ENCODE data around the gene COL13A1. TPM values are rescaled to one million over a fixed set of nuclear protein-coding genes. Genes with fewer than 3 reads are reported as not detected.
A peak's percentile ranks its signal among the peaks of the same experiment; 100 is the strongest.

Gene COL13A1
- total RNA-seq, 2 donors from 2014 or later: not detected

DNA sequence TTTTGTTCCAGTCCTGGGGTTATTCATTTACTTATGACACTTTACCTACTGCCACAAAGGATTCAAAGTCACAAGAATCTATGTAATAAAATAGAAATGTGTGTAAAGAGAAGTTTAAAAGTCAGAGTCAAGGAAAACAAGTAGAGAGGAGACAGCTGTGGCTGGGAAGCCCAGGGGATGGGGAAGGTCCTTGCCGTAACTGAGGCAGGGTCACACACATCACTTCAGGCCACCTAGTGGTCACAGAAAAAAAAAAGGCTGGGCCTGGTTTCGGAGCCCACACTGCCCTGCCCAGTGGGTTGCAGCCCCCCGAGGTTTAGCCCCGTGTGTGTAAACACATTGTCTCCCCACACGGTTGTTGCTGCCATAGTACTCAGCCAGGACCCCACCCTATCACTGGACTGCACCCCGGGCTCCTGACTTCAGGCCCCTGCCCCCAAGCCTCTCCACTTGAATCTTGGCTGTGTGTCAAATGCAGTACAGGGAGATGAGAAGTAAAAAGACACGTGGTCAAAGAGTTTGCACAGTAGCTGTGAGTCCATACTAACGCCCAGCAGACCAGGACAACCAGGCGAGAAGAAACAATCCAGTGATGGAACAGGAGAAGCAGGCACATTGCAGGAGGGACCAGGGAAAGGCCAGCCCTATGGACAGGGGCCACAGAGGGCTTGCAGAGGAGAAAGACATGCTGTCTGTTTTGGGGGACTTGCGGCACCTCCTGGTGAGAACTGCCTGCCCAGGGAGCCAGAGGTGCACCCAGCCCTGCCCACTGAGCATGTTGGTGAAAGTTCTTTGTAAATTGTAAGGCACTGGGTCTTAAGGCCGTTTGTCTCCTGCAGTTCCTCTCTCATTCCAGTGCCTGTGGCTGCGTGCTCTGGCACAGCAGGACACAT lies 159.5 kb downstream of the COL13A1 start:
- Mint-ChIP-seq H3K36me3 (no peaks in the 10 kb centered on the region), H3K4me1 (ENCODE audit: low read depth in 2 of 2) (peaks cover 0 to 8% of the 10 kb centered on the region in 2 donors), H3K4me3 (no peak overlapping the region), H3K9me3 (no peaks in the 10 kb centered on the region), H3K27ac (no peak overlapping the region), H3K27me3 (peaks cover 4 to 13% of the 10 kb centered on the region in 2 donors)
- DNase-seq (ENCODE audit: low spot score) (peak; percentile 58), ATAC-seq (no peak)

DNA sequence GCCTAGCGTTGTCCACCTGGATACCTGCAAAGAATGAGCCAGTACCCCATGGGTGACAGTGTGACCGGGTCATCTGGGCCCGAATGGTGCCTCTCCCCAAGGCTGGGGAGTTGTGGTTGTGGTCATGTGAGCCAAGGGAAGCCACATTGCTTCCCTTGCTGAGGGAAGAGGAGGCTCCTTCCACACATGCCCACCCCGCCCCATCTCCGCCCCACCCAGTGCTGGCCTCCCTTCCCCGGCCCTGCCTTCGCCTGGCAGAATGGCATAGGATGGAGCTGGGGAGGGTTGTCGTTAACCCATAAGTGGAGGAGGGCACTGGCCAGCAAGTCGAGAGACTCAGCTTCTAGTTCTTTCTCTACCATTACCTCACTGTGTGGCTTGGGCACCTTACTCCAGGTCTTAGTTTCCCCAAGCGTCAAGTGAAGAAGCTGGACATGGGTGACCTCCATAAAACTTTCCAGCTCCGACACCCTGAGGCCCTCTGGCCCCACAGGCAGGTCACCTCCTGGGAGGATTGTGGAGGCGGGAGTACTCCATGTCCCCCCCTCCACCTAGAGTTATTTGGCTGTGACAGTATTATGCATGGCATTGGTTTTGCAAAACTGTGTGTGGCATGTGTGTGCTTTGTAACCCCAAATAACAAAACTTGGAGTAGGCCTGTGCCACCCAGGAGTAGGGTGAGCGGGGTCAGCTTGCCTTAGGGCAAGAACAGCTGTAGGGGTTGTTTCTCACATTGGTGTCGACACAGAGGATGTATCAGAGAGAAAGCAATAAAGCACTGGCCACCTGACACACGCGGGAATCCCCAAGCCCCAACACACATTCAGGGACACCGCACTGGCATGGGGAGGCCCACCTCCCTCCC lies 160.4 kb downstream of the COL13A1 start:
- ATAC-seq (peak in 1 of 2 donors; percentile 10), DNase-seq (ENCODE audit: low spot score) (peak; percentile 28)
- Mint-ChIP-seq H3K4me1 (ENCODE audit: low read depth in 2 of 2) (peaks cover 0 to 8% of the 10 kb centered on the region in 2 donors), H3K27ac (no peak overlapping the region), H3K4me3 (no peak overlapping the region), H3K27me3 (peaks cover 4 to 13% of the 10 kb centered on the region in 2 donors), H3K36me3 (no peaks in the 10 kb centered on the region), H3K9me3 (no peaks in the 10 kb centered on the region)

DNA sequence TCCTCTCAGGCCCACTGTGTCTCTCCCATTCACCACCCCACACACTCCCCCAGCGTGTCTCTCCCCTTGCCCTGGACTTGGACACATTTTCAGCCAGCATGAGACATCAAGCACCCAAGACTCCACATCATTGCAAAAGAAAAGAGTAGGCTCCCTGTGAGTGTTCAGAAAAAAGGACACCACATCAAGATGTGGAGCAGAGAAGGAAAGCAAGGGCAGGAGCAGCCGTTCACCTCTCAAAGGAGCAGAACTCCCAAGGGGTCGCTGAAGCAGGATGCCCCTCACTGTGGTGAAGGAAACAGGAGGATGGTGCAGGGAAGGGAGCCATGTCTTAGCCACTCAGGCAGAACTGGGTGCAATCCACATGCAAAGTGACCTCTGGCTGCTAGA lies 161.0 kb downstream of the COL13A1 start:
- no peak for DNase-seq (ENCODE audit: low spot score)
- H3K9me3 Mint-ChIP-seq: no peaks in the 10 kb centered on the region
- H3K27ac Mint-ChIP-seq: no peak overlapping the region
- ATAC-seq: no peak
- no peaks in the 10 kb centered on the region for H3K36me3 Mint-ChIP-seq
- no peak overlapping the region for H3K4me3 Mint-ChIP-seq
- peaks cover 3 to 8% of the 10 kb centered on the region in 2 donors for H3K27me3 Mint-ChIP-seq
- peaks cover 0 to 8% of the 10 kb centered on the region in 2 donors for H3K4me1 Mint-ChIP-seq (ENCODE audit: low read depth in 2 of 2)

DNA sequence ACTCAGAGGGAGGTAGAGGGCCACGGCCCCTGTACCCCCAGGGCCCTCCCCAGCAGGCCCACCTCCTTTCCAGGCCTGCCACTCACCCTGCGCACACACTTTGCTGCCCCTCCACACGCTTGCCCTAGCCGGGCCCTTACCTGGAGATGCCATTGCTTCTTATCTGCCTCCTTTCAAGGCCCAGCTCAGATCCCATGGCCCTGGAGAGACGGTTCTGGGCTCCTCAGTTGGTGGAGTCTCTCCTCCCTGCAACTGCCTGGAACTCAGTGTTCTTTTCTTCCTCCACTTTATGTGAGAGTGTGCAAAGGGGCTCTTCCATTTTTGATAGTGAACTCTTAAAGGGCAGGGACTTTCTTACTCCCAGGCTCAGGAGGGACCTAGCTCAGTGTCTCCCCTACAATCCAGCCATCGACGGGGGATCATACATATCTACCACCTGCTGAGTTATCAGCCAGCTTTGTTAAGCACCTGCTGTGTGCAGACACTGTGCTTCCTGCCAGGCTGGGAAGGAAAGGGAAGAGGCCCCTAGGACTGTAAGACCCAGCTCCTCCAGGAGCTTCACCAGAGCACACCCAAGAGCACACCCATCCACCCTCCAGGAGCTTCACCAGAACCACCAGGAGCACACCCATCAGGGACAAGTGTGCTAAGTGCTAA lies 161.6 kb downstream of the COL13A1 start:
- H3K27me3 Mint-ChIP-seq: peaks cover 2 to 7% of the 10 kb centered on the region in 2 donors
- peaks cover 0 to 4% of the 10 kb centered on the region in 2 donors for H3K4me1 Mint-ChIP-seq (ENCODE audit: low read depth in 2 of 2)

DNA sequence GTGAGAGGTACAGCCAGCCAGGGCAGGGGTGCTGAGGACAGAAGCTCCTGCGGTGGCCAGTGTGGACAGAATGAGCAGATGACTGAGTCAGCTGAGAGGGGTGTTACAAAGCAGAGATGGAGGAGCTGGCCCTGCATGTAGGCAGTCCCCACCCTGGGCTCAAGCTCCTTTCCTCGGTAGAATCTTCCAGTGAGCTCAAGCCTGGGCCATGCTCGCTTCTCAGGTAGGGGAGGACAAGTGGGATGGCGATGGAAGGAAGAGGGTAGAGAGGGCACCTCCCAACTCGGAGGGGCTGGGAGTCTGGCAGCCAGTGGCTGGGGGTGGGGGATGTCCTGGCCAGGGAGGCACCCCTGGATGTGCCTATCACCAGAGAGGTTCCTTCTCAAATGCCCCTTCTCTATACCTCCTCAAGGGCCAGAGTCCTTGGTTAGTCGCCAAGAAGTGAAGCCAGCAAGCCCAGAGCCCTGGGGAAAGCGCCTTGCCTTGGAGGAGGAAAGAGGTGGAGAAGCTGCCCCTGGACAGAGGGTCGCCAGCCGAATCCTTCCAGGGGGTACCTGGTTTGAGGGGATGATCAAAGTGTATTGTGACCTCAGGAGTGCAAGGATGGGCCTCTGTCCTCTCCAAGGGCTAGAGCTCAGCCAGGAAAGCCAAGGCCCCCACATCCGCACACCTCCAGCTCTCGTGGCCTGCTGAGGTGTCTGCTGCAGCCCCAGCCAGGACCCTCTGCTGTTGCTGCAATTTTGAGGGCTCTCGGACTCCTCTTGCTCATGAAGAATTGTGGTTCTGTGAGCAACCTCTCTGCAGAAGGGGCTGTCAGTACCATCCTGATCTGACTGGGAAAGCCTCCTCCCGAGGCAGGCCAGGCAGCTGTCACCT lies 162.4 kb downstream of the COL13A1 start:
- no peak for DNase-seq (ENCODE audit: low spot score)
- Mint-ChIP-seq H3K27ac (no peak overlapping the region), H3K36me3 (no peaks in the 10 kb centered on the region), H3K4me1 (ENCODE audit: low read depth in 2 of 2) (peaks cover 0 to 4% of the 10 kb centered on the region in 2 donors), H3K27me3 (peaks cover 2 to 13% of the 10 kb centered on the region in 2 donors), H3K9me3 (no peaks in the 10 kb centered on the region), H3K4me3 (no peak overlapping the region)
- ATAC-seq: peak; percentile 21 to 22

More for the DNA sequence above, 161.6 kb downstream of the COL13A1 start:
- Mint-ChIP-seq H3K9me3 (no peaks in the 10 kb centered on the region), H3K4me3 (no peak overlapping the region), H3K27ac (no peak overlapping the region), H3K36me3 (no peaks in the 10 kb centered on the region)
- DNase-seq (ENCODE audit: low spot score) (no peak), ATAC-seq (peak; percentile 3 to 38)

DNA sequence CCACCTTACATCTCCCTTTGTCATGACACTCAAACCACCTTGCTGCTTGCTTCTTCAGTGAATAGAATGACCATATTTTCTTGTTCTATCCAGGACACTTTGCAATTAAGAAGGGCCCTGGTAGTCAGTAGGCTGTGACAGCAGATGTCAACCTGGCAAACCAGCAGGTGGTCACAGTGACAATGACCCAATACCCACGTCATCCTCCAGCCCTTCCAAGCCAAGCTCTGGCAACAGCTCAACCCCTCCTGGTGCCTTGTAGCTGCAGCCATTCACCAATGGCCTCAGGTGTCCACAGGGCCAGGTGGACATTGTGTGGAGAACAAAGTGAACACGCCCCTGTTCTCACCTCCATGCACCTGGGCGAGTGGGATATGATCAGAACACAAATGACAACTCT lies 163.4 kb downstream of the COL13A1 start:
- DNase-seq (ENCODE audit: low spot score): no peak
- H3K9me3 Mint-ChIP-seq: no peaks in the 10 kb centered on the region
- H3K27ac Mint-ChIP-seq: no peak overlapping the region
- no peak overlapping the region for H3K4me3 Mint-ChIP-seq
- peaks cover 2 to 13% of the 10 kb centered on the region in 2 donors for H3K27me3 Mint-ChIP-seq
- peaks cover 0 to 4% of the 10 kb centered on the region in 2 donors for H3K4me1 Mint-ChIP-seq (ENCODE audit: low read depth in 2 of 2)
- no peak for ATAC-seq
- no peaks in the 10 kb centered on the region for H3K36me3 Mint-ChIP-seq

DNA sequence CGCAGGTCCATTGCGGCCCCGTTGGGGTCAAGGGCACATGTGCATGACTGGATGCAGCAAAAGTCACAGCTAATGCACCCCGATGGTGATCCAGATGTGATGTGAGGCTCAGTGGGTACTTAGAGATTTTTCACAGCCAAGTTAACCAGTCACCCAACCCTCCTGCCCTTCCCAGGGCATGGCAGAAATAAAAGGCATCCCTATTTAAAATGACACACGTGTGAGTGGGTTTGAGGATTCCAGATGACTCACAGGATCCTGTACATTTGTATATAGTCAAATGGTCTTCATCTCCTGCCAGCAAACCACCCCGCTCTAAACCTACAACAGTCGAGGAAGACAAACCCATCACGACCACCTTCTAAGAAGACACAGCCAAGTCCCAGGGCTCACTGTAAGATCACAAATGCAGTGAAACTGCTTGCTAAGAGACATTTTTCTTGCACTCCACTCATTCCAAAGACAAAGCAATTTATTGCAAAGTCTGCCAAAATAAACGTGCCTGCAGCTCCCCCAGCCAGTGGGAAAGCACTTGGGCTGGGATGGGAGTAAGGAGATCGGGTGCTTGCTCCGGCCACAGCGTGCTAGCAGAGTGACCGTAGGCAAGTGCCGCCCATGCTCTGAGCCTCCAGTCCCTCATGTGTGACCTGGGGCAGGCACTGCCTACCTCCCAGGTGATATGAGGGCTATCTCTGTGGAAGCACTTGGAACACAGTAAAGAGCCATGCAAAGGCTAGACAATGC lies 164.4 kb downstream of the COL13A1 start:
- Mint-ChIP-seq H3K36me3 (no peaks in the 10 kb centered on the region), H3K27me3 (peaks cover 3 to 19% of the 10 kb centered on the region in 2 donors), H3K4me3 (no peak overlapping the region), H3K4me1 (ENCODE audit: low read depth in 2 of 2) (peaks cover 0 to 4% of the 10 kb centered on the region in 2 donors), H3K27ac (no peak overlapping the region), H3K9me3 (no peaks in the 10 kb centered on the region)
- DNase-seq (ENCODE audit: low spot score) (no peak), ATAC-seq (no peak)

DNA sequence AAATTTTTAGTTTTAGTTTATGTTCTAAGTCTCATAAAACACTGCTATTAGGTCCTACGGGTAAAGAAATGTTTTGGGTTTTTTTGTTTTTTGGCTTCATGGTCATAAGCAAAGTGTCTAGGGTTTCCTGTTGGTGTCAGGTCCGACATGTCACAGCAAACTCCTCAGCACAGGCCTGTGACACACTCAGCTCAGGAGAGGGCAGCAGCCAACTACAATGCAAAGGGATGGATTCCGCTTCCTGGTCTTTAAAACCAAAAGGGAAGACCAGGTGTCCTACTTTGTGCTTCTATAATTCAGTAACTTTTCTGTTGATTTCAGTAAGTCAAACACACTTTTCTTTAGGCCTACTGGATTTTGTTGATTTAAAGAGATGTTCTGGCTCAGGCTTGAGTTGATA lies 167.1 kb downstream of the COL13A1 start:
- Mint-ChIP-seq H3K4me1 (ENCODE audit: low read depth in 2 of 2) (no peaks in the 10 kb centered on the region), H3K9me3 (no peaks in the 10 kb centered on the region), H3K36me3 (no peaks in the 10 kb centered on the region), H3K27ac (no peak overlapping the region), H3K27me3 (peaks cover 13 to 30% of the 10 kb centered on the region in 2 donors), H3K4me3 (no peak overlapping the region)
- DNase-seq (ENCODE audit: low spot score): no peak
- ATAC-seq: no peak

DNA sequence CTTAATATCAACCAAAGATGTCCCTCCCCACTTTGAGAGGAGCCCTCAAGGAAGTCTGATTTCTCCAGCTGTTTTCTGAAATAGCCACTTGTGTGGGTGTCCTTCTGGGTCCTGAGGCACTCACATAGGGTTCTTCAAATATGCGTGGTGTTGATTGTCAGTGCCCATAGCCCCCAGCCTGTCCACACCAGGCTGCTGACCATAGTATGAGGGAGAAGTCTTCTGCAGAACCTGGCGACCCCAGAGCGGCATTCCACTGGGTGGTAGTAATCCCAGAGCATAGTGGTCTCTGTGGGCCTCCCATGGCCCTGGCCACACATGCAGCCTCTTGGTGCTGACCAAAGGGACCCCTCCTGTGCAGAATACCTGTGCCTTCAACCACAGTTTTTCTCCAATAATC lies 168.3 kb downstream of the COL13A1 start:
- ATAC-seq (no peak), DNase-seq (ENCODE audit: low spot score) (no peak)
- Mint-ChIP-seq H3K4me3 (no peak overlapping the region), H3K36me3 (no peaks in the 10 kb centered on the region), H3K4me1 (ENCODE audit: low read depth in 2 of 2) (no peaks in the 10 kb centered on the region), H3K27ac (no peak overlapping the region), H3K27me3 (peaks cover 13 to 37% of the 10 kb centered on the region in 2 donors), H3K9me3 (no peaks in the 10 kb centered on the region)

DNA sequence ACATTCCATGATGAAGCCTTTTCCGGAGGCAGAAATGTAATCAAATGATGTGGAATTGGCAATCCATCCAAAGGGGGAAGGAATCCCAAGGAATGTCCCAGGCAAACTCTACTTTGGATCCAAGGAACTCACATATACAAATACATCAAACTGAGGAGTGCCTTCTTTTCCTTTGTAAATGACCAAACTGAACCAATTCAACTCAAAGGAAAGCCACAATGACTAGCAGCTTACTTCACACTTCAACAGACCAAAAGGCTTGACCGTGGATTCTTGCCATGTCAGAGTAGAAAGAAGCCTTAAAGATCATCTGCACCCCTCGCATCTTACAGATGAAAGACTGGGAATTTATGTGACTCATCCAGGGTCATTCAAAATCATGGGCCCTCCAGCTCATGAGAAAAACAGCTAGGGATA lies 171.3 kb downstream of the COL13A1 start:
- Mint-ChIP-seq H3K4me1 (ENCODE audit: low read depth in 2 of 2) (peaks cover 0 to 8% of the 10 kb centered on the region in 2 donors), H3K4me3 (no peak overlapping the region), H3K27ac (no peak overlapping the region), H3K36me3 (peaks cover 6% of the 10 kb centered on the region), H3K9me3 (no peaks in the 10 kb centered on the region), H3K27me3 (peaks cover 21 to 56% of the 10 kb centered on the region in 2 donors)
- ATAC-seq (no peak), DNase-seq (ENCODE audit: low spot score) (no peak)

DNA sequence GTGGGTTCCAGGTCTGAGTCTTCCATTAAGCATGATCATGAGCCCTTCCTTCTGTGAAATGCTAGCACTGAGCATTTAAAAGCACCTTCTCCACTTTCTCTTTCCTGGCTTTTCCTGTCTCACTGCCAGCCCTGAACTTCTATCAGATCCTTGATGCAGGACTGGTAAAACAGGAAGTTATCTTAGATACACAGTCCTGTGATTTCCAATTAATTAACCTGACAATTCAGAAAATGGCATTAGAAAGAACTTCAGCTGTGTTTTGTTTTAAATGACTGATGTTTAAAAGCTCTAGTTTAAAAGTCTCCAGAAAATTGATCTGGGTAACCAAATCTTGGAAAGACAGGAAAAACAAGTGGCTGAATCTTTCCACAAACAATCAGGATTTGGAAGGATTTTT lies 172.0 kb downstream of the COL13A1 start:
- Mint-ChIP-seq H3K9me3 (peaks cover 2% of the 10 kb centered on the region), H3K4me3 (no peak overlapping the region), H3K27me3 (peaks cover 26 to 57% of the 10 kb centered on the region in 2 donors), H3K27ac (no peak overlapping the region), H3K36me3 (peaks cover 11% of the 10 kb centered on the region), H3K4me1 (ENCODE audit: low read depth in 2 of 2) (peaks cover 0 to 8% of the 10 kb centered on the region in 2 donors)
- no peak for ATAC-seq
- DNase-seq (ENCODE audit: low spot score): no peak

DNA sequence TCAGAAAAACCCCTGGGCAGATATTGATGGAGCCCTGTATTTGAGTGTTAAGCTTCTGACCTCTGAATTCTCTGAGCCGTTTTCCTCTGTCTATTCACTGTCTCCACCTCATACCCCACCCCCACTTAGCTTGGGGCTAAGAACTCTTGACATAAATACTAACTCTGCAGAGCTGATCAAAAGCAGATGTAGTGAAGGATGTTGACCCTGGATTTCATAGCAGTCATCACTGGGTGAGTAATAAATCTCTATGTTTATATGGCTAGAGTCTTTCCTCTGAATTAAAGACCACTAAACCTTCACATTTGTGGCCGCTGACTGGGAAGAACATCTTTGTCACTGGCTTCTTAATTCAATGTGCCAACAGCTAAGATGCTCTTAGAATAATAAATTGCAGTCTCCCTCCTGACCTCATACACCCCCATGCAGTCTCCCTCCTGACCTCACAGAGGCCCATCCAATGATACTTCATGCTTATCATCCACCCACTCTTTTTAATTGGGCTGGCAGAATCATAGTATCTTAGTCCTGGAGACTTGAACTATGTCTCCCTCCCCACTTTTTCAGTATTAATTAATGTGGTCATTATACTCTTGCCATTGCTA lies 172.9 kb downstream of the COL13A1 start:
- H3K4me1 Mint-ChIP-seq (ENCODE audit: low read depth in 2 of 2): peaks cover 0 to 8% of the 10 kb centered on the region in 2 donors
- ATAC-seq (no peak), DNase-seq (ENCODE audit: low spot score) (no peak)
- peaks cover 2% of the 10 kb centered on the region for H3K9me3 Mint-ChIP-seq
- peaks cover 28 to 58% of the 10 kb centered on the region in 2 donors for H3K27me3 Mint-ChIP-seq
- peaks cover 11% of the 10 kb centered on the region for H3K36me3 Mint-ChIP-seq
- H3K4me3 Mint-ChIP-seq: no peak overlapping the region
- H3K27ac Mint-ChIP-seq: no peak overlapping the region

Data from natural killer cell treated with Interleukin-12 subunit alpha and Interleukin-12 subunit beta and Interleukin-15 and Interleukin-18, amount 100 ng/mL, for 72 hours (primary cell).